Measurements from ENCODE around the gene HIP1R. TPM values are rescaled to one million over a fixed set of nuclear protein-coding genes. Genes with fewer than 3 reads are reported as not detected.

Gene HIP1R
- total and polyA plus RNA-seq, 2 of the 4 experiments (the other 2 are of a cell fraction), result 13.8 to 18.5 TPM

DNA sequence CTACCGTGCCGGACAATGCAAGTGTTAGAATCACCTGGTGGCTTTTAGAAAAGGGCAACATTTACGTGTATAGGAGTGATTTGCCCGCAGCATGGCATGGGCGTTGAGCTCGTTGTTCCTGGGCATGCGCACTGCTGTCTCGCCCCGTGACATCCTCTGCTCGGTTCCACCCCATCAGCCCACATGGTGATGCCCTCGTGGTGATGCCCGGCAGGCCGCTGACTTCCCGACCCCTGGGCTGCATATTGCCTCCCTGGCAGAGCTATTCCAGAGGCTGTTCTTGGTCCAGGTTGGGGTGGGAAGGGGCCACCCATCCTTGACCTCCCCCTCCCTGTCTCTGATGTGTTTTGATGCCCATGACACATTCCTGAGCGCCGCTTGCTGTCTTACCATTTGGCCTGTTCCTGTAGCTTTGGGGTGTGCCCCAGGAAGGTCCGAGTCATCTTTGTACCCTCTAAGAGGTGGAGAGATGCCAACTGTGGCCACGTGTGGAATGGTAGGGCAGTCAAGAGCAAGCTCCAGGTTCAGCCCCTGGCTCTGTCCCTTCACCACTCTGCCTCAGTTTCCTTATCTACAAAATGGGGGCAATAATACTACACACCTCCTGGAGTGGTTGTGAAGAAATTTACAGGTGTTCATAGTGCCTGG is 4.8 kb downstream of the HIP1R start:
- Histone ChIP-seq H3K9ac (ENCODE audit: low read depth, low read length) (no peak overlapping the region), H2AK5ac (ENCODE audit: low read depth, low read length) (peak overlapping the region; percentile 67; the same call in 1 of the 2 replicates), H3K4me2 (ENCODE audit: low read depth, low read length) (no peak overlapping the region), H3K56ac (ENCODE audit: extremely low read depth, insufficient read depth, low read length) (no peak overlapping the region), H3K36me3 (ENCODE audit: control insufficient read depth, insufficient read depth, low read length) (no peaks in the 10 kb centered on the region), H3K18ac (ENCODE audit: low read depth, low read length) (no peak overlapping the region), H3K4ac (ENCODE audit: low read depth, low read length) (peak overlapping the region; percentile 81), H3K27ac (ENCODE audit: insufficient read depth, low read length) (no peak overlapping the region), H3K9me1 (ENCODE audit: insufficient read depth, low read length) (peaks cover 25% of the 10 kb centered on the region), H4K8ac (ENCODE audit: low read depth in 2 of 2, low read length in 2 of 2) (no peak overlapping the region), H3K79me1 (ENCODE audit: low read depth in 1 of 2, low read length in 2 of 2) (peaks cover 14 to 52% of the 10 kb centered on the region in 2 experiments), H3K4me1 (ENCODE audit: control insufficient read depth, insufficient read depth, low read length) (peaks cover 22% of the 10 kb centered on the region), H3K9me3 (ENCODE audit: control insufficient read depth, insufficient read depth, low read length) (no peaks in the 10 kb centered on the region), H3K4me3 (ENCODE audit: insufficient read depth, low read depth, low read length) (no peak overlapping the region), H3K27me3 (ENCODE audit: control insufficient read depth, insufficient read depth, low read length) (no peaks in the 10 kb centered on the region), H2BK20ac (ENCODE audit: low read depth, low read length) (peak overlapping the region; percentile 57), H2AFZ (replicated peaks; ENCODE audit: low read length, poor library complexity) (peak overlapping the region; percentile 37), H4K91ac (ENCODE audit: insufficient read depth, low read depth, low read length) (peak overlapping the region; percentile 85; the same call in 1 of the 2 replicates), H2BK15ac (ENCODE audit: low read depth, low read length) (peak overlapping the region; percentile 60; the same call in 1 of the 3 replicates), H2BK5ac (ENCODE audit: low read depth, low read length, poor library complexity, severe bottlenecking) (no peak overlapping the region), H3K14ac (replicated peaks; ENCODE audit: low read depth, low read length) (peak overlapping the region; percentile 28; the same call in 1 of the 2 replicates), H3K23ac (ENCODE audit: low read depth, low read length) (peak overlapping the region; percentile 34; the same call in 1 of the 2 replicates), H2AK9ac (replicated peaks; ENCODE audit: low read depth, low read length, poor library complexity) (peak overlapping the region; percentile 11), H4K20me1 (ENCODE audit: insufficient read depth, low read length) (peaks cover 12% of the 10 kb centered on the region; the same call in 1 of the 2 replicates), H4K5ac (ENCODE audit: low read depth, low read length) (no peak overlapping the region), H2BK120ac (ENCODE audit: low read depth, low read length) (0 out of 2 replicates have a peak overlapping the region, but pooled peaks have one; percentile 87)
- dilution Hi-C loops (cut with HindIII; ENCODE audit: low sequenced_read_pairs, unreplicated experiment), result no loop called here
- DNase-seq, result no peak
- intact Hi-C loops (cut with micrococcal nuclease), result no loop called here
- ATAC-seq (ENCODE audit: low read depth), result no peak
- ChIA-PET POLR2A (ENCODE audit: unreplicated experiment) (no interaction called here), CTCF (no interaction called here)
- no TSS peak for BruUV-seq (replicated peaks)
- in situ Hi-C loops (cut with MboI; ENCODE audit: low sequenced_read_pairs), result no loop called here
- TF ChIP-seq CEBPB (IDR thresholded peaks at IDR 0.05; ENCODE audit: low read depth, low read length) (no peak), FOS (IDR thresholded peaks at IDR 0.05; ENCODE audit: low read depth, low read length) (no peak), CHD1 (IDR thresholded peaks at IDR 0.05; ENCODE audit: low read depth, low read length) (no peak), RFX5 (IDR thresholded peaks at IDR 0.05; ENCODE audit: low read depth, low read length) (no peak), NFE2L2 (IDR thresholded peaks at IDR 0.05; ENCODE audit: low read depth, low read length) (no peak), BHLHE40 (IDR thresholded peaks at IDR 0.05; ENCODE audit: low read depth, low read length) (no peak), RAD21 (IDR thresholded peaks at IDR 0.05; ENCODE audit: low read length) (no peak), SMC3 (IDR thresholded peaks at IDR 0.05; ENCODE audit: low read depth, low read length) (no peak), MXI1 (IDR thresholded peaks at IDR 0.05; ENCODE audit: borderline replicate concordance, low read depth, low read length) (no peak), MAFK (IDR thresholded peaks at IDR 0.05; ENCODE audit: low read depth, low read length) (no peak), POLR2A (IDR thresholded peaks at IDR 0.05; ENCODE audit: low read depth, low read length) (no peak)
- TF ChIP-seq, protein P1, sequence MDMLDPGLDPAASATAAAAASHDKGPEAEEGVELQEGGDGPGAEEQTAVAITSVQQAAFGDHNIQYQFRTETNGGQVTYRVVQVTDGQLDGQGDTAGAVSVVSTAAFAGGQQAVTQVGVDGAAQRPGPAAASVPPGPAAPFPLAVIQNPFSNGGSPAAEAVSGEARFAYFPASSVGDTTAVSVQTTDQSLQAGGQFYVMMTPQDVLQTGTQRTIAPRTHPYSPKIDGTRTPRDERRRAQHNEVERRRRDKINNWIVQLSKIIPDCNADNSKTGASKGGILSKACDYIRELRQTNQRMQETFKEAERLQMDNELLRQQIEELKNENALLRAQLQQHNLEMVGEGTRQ (IDR thresholded peaks at IDR 0.05; ENCODE audit: low read depth, low read length), result no peak
- WGBS, 2 experiments (ENCODE audit: extremely low coverage in 2 of 2, insufficient read length in 1 of 2), result 96% methylated on average over 4 of the region's 18 CpGs; no CpG with 5 or more reads in 1 of the 2 experiments

Data from IMR-90 (cell line).